ENCODE data around the gene MAN2C1.

DNA sequence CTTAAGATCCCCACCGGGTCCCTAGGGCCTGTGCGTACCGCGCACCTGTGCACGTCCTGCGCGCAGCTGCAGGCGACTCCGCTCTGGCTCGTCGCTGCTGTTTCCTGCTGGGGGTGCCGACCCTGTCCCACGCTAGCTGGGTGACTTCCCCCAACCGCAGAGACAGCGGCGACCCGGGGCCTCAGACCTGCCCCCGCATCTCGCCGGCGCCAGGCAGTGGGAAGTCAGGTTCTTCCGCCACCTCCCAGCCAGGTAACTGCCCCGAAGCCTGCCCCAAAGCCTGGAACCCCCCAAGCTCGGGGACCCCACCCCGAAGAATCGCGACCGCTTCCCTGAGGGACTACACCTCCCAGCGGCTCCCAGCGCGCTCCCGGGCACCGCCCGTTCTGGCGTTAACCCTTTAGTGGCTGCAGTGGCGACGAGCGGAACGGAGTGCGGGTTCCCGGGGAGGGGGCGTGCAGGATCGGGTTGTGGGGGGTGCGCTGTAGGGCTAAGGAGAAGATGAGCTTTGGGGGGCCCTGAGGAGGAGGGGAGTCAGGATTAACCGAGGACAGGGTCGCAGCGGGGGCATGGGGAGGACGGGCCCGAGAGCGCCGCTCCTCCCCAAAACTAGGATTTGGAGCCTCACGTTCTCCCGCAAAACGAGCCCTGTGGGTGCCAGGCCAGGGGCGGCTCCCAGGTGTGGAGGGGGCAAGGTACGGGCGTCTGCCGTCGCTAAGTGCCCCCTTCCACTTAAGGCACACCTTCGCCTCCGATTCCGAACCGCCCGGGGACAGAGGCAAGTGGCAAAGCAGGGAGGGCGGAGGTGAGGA lies 21.0 kb downstream of the MAN2C1 start:
- no peak for TF ChIP-seq POLR2A (IDR thresholded peaks at IDR 0.05)
- TF ChIP-seq, protein P1, sequence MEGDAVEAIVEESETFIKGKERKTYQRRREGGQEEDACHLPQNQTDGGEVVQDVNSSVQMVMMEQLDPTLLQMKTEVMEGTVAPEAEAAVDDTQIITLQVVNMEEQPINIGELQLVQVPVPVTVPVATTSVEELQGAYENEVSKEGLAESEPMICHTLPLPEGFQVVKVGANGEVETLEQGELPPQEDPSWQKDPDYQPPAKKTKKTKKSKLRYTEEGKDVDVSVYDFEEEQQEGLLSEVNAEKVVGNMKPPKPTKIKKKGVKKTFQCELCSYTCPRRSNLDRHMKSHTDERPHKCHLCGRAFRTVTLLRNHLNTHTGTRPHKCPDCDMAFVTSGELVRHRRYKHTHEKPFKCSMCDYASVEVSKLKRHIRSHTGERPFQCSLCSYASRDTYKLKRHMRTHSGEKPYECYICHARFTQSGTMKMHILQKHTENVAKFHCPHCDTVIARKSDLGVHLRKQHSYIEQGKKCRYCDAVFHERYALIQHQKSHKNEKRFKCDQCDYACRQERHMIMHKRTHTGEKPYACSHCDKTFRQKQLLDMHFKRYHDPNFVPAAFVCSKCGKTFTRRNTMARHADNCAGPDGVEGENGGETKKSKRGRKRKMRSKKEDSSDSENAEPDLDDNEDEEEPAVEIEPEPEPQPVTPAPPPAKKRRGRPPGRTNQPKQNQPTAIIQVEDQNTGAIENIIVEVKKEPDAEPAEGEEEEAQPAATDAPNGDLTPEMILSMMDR (IDR thresholded peaks at IDR 0.05 in 8 of 11, conservative IDR thresholded peaks at IDR 0.05 in 3 of 11): no peak

Data from spleen (tissue), 7 donors.